ENCODE data around the gene TBC1D24. TPM values are rescaled to one million over a fixed set of nuclear protein-coding genes. Genes with fewer than 3 reads are reported as not detected.
"Not testable (repeated sequence)": the region's sequence is repeated elsewhere in the genome, so short reads cannot be mapped to it uniquely, and the experiment has no call there.

TBC1D24 gene
- total and polyA plus RNA-seq, 2 experiments from 2014 or later, result 5.4 to 21.0 TPM

- H3K4me3 ChIP-seq; DNase-seq (ENCODE audit: low spot score); H3K4me1 ChIP-seq (ENCODE audit: insufficient read depth); H3K27ac Mint-ChIP-seq; H3K27ac ChIP-seq (ENCODE audit: low read depth); H2AFZ ChIP-seq; H3K9me3 Mint-ChIP-seq; H3K4me2 ChIP-seq; H3K4me3 Mint-ChIP-seq; H3K79me2 ChIP-seq (replicated peaks; ENCODE audit: insufficient read depth); H4K20me1 ChIP-seq (replicated peaks; ENCODE audit: insufficient read depth); H3K27me3 ChIP-seq (ENCODE audit: insufficient read depth); H3K4me1 Mint-ChIP-seq; H3K9me2 ChIP-seq (ENCODE audit: insufficient read depth); ATAC-seq; H3F3A ChIP-seq (replicated peaks; ENCODE audit: low read depth): not testable (repeated sequence)
- peaks cover 80% of the 10 kb centered on the region for H3K36me3 Mint-ChIP-seq (ENCODE audit: low read depth)
- H3K27me3 Mint-ChIP-seq (ENCODE audit: insufficient read depth, low read depth, poor library complexity), result peaks cover 14% of the 10 kb centered on the region
- H3K36me3 ChIP-seq (ENCODE audit: insufficient read depth), result peaks cover 10% of the 10 kb centered on the region
These were observed 33.7 kb upstream of the TBC1D24 start for GRCh38 chr16:2441143-2441804.

- no peak overlapping the region for H3K4me2 ChIP-seq
- no peak overlapping the region for H2AFZ ChIP-seq
- no peak overlapping the region for H3K4me3 ChIP-seq
- no peaks in the 10 kb centered on the region for H3K9me3 Mint-ChIP-seq
- H3K4me1 Mint-ChIP-seq, result no peaks in the 10 kb centered on the region
- no peaks in the 10 kb centered on the region for H3K4me1 ChIP-seq (ENCODE audit: insufficient read depth)
- H4K20me1 ChIP-seq (replicated peaks; ENCODE audit: insufficient read depth), result no peaks in the 10 kb centered on the region; the same call in 1 of the 2 replicates
- peaks cover 24% of the 10 kb centered on the region for H3K36me3 ChIP-seq (ENCODE audit: insufficient read depth)
- H3K27me3 Mint-ChIP-seq (ENCODE audit: insufficient read depth, low read depth, poor library complexity), result peaks cover 10% of the 10 kb centered on the region
- H3K27me3 ChIP-seq (ENCODE audit: insufficient read depth), result no peaks in the 10 kb centered on the region
- ATAC-seq, result no peak
- H3F3A ChIP-seq (replicated peaks; ENCODE audit: low read depth), result no peaks in the 10 kb centered on the region
- no peak for DNase-seq (ENCODE audit: low spot score)
- no peak overlapping the region for H3K27ac ChIP-seq (ENCODE audit: low read depth)
- no peak overlapping the region for H3K4me3 Mint-ChIP-seq
- no peak overlapping the region for H3K27ac Mint-ChIP-seq
- H3K36me3 Mint-ChIP-seq (ENCODE audit: low read depth), result peaks cover 72% of the 10 kb centered on the region
- H3K79me2 ChIP-seq (replicated peaks; ENCODE audit: insufficient read depth), result no peaks in the 10 kb centered on the region
- no peaks in the 10 kb centered on the region for H3K9me2 ChIP-seq (ENCODE audit: insufficient read depth)
- TF ChIP-seq ZNF114 (CRISPR knock-in tag; IDR thresholded peaks at IDR 0.05) (no peak), CTCF (conservative IDR thresholded peaks at IDR 0.05; ENCODE audit: low read depth in 2 of 2) (no peak), JUNB (IDR thresholded peaks at IDR 0.05; ENCODE audit: unreplicated experiment) (no peak), NANOG (IDR thresholded peaks at IDR 0.05; ENCODE audit: borderline replicate concordance) (no peak), EZH2phosphoT487 (IDR thresholded peaks at IDR 0.05; ENCODE audit: unreplicated experiment) (no peak), POLR2AphosphoS5 (IDR thresholded peaks at IDR 0.05; ENCODE audit: low read depth) (no peak), ETS1 (IDR thresholded peaks at IDR 0.05) (no peak), EZH2 (IDR thresholded peaks at IDR 0.05; ENCODE audit: low read depth, unreplicated experiment) (no peak), CREB1 (CRISPR knock-in tag; IDR thresholded peaks at IDR 0.05; ENCODE audit: low read depth) (no peak), STAT1 (IDR thresholded peaks at IDR 0.05; ENCODE audit: unreplicated experiment) (no peak), REST (IDR thresholded peaks at IDR 0.05; ENCODE audit: unreplicated experiment) (no peak), ZNF331 (CRISPR knock-in tag; IDR thresholded peaks at IDR 0.05; ENCODE audit: low read depth) (no peak)
These were observed 31.4 kb upstream of the TBC1D24 start for GRCh38 chr16:2443555-2443954.
